ENCODE measurements around the gene SH3YL1. TPM values are rescaled to one million over a fixed set of nuclear protein-coding genes. Genes with fewer than 3 reads are reported as not detected.

SH3YL1 gene
- polyA plus RNA-seq, 1 donor (not counting 4 experiments of a cell fraction or from before 2014, with no cell fraction given) = 41.8 TPM

- no peak for FAIRE-seq
- H3K4me1 ChIP-seq (ENCODE audit: control insufficient read depth, extremely low read depth, insufficient read depth, low read length) = peaks cover 13% of the 10 kb centered on the region
- H3K4me3 ChIP-seq (ENCODE audit: control insufficient read depth in 2 of 3, extremely low read depth in 1 of 3, insufficient read depth in 2 of 3, low read depth in 1 of 3, low read length in 3 of 3) = no peak overlapping the region
- H3K36me3 ChIP-seq (ENCODE audit: control insufficient read depth in 2 of 2, extremely low read depth in 1 of 2, insufficient read depth in 2 of 2, low read length in 2 of 2) = peaks cover 2 to 3% of the 10 kb centered on the region in 2 experiments
- no peak overlapping the region for H3K9ac ChIP-seq (ENCODE audit: control insufficient read depth, extremely low read depth, insufficient read depth, low read length)
- dilution Hi-C loops (cut with MboI; ENCODE audit: extremely low pct_ligation_motif_present, low sequenced_read_pairs) = no loop called here
- no peaks in the 10 kb centered on the region for H3K27me3 ChIP-seq (ENCODE audit: control insufficient read depth, extremely low read depth, insufficient read depth, low read length)
- DNase-seq (ENCODE audit: low read depth, low spot score) = no peak
- no peaks in the 10 kb centered on the region for H3K9me3 ChIP-seq (ENCODE audit: control insufficient read depth, low read depth, low read length)
- TF ChIP-seq CTCF (optimal IDR thresholded peaks at IDR 0.05 in 1 of 3, IDR thresholded peaks at IDR 0.05 in 1 of 3, conservative IDR thresholded peaks at IDR 0.05 in 1 of 3; ENCODE audit: extremely low read depth in 1 of 3, insufficient read depth in 2 of 3, low read length in 3 of 3) (no peak), EZH2 (IDR thresholded peaks at IDR 0.05; ENCODE audit: low read length) (no peak)
- no peak overlapping the region for H2AFZ ChIP-seq (ENCODE audit: control insufficient read depth, low read length)
- no peak overlapping the region for H3K4me2 ChIP-seq (ENCODE audit: control insufficient read depth, extremely low read depth, insufficient read depth, low read depth, low read length)
- H3K27ac ChIP-seq (ENCODE audit: control insufficient read depth, insufficient read depth, low read length) = no peak overlapping the region
- peaks cover 13% of the 10 kb centered on the region for H3K79me2 ChIP-seq (ENCODE audit: control insufficient read depth, insufficient read depth, low read length)
- no peaks in the 10 kb centered on the region for H3K9me1 ChIP-seq (ENCODE audit: control insufficient read depth, extremely low read depth, insufficient read depth, low read length)
- no peaks in the 10 kb centered on the region for H4K20me1 ChIP-seq (ENCODE audit: control insufficient read depth, extremely low read depth, insufficient read depth, low read length)
Observed at GRCh38 chr2:258933-259332, 4.9 kb downstream of the SH3YL1 start.

GRCh38 chr2:257842-258241 is 6.0 kb downstream of the SH3YL1 start:
- DNase-seq (ENCODE audit: low read depth, low spot score) (no peak), FAIRE-seq (no peak)
- Histone ChIP-seq H3K36me3 (ENCODE audit: control insufficient read depth in 2 of 2, extremely low read depth in 1 of 2, insufficient read depth in 2 of 2, low read length in 2 of 2) (peaks cover 2 to 5% of the 10 kb centered on the region in 2 experiments), H4K20me1 (ENCODE audit: control insufficient read depth, extremely low read depth, insufficient read depth, low read length) (no peaks in the 10 kb centered on the region), H3K4me1 (ENCODE audit: control insufficient read depth, extremely low read depth, insufficient read depth, low read length) (peaks cover 10% of the 10 kb centered on the region), H3K9me1 (ENCODE audit: control insufficient read depth, extremely low read depth, insufficient read depth, low read length) (no peaks in the 10 kb centered on the region), H3K27me3 (ENCODE audit: control insufficient read depth, extremely low read depth, insufficient read depth, low read length) (no peaks in the 10 kb centered on the region), H3K79me2 (ENCODE audit: control insufficient read depth, insufficient read depth, low read length) (peaks cover 10% of the 10 kb centered on the region), H3K4me2 (ENCODE audit: control insufficient read depth, extremely low read depth, insufficient read depth, low read depth, low read length) (no peak overlapping the region), H3K4me3 (ENCODE audit: control insufficient read depth in 2 of 3, extremely low read depth in 1 of 3, insufficient read depth in 2 of 3, low read depth in 1 of 3, low read length in 3 of 3) (no peak overlapping the region), H3K9me3 (ENCODE audit: control insufficient read depth, low read depth, low read length) (no peaks in the 10 kb centered on the region), H2AFZ (ENCODE audit: control insufficient read depth, low read length) (no peak overlapping the region), H3K27ac (ENCODE audit: control insufficient read depth, insufficient read depth, low read length) (no peak overlapping the region), H3K9ac (ENCODE audit: control insufficient read depth, extremely low read depth, insufficient read depth, low read length) (no peak overlapping the region)
- dilution Hi-C loops (cut with MboI; ENCODE audit: extremely low pct_ligation_motif_present, low sequenced_read_pairs) = no loop called here
- no peak for TF ChIP-seq EZH2 (IDR thresholded peaks at IDR 0.05; ENCODE audit: low read length)
- TF ChIP-seq CTCF (optimal IDR thresholded peaks at IDR 0.05 in 1 of 3, IDR thresholded peaks at IDR 0.05 in 1 of 3, conservative IDR thresholded peaks at IDR 0.05 in 1 of 3; ENCODE audit: extremely low read depth in 1 of 3, insufficient read depth in 2 of 3, low read length in 3 of 3) = no peak
